Measurements from ENCODE around the gene BSN.
A peak's percentile ranks its signal among the peaks of the same experiment; 100 is the strongest.
"Not testable (repeated sequence)": the region's sequence is repeated elsewhere in the genome, so short reads cannot be mapped to it uniquely, and the experiment has no call there.

Gene BSN

GRCh38 chr3:49681232-49681522, 126.9 kb downstream of the BSN start:
- DNase-seq (ENCODE audit: insufficient read length, low spot score), result no peak
- no peak for FAIRE-seq
- TF ChIP-seq CTCF (IDR thresholded peaks at IDR 0.05; ENCODE audit: insufficient read depth, missing control alignments), result no peak

- no peak for TF ChIP-seq CTCF (IDR thresholded peaks at IDR 0.05; ENCODE audit: insufficient read depth, missing control alignments)
- DNase-seq (ENCODE audit: insufficient read length, low spot score) (no peak), FAIRE-seq (no peak)
Observed at GRCh38 chr3:49681543-49681942, 127.3 kb downstream of the BSN start.

GRCh38 chr3:49683162-49683561, 128.9 kb downstream of the BSN start:
- DNase-seq (ENCODE audit: insufficient read length, low spot score), result no peak
- no peak for TF ChIP-seq CTCF (IDR thresholded peaks at IDR 0.05; ENCODE audit: insufficient read depth, missing control alignments)
- FAIRE-seq, result no peak

DNA sequence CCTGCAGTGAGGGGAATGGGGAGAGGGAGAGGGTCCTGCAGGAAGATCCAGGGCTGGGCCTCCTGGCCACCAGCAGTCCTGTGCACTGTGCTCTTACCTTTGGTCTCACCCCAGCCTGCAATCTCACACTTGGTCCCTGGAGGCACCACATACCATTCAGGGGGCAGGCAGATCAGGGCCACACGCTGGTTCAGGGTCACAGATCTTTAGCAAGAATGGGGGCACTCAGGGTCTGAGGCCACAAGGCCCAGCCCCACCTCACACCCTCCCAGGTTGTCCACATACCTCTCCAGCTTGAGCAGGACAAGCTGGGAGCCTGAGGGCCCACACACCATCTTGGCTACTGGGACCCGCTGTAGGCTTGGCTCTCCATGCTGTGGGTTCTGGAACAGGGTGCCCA, 130.2 kb downstream of the BSN start:
- FAIRE-seq; DNase-seq (ENCODE audit: insufficient read length, low spot score): not testable (repeated sequence)

- not testable (repeated sequence) for DNase-seq (ENCODE audit: insufficient read length, low spot score); FAIRE-seq
Observed at GRCh38 chr3:49685103-49685502, 130.8 kb downstream of the BSN start.

GRCh38 chr3:49685846-49686245, 131.6 kb downstream of the BSN start:
- FAIRE-seq; DNase-seq (ENCODE audit: insufficient read length, low spot score): not testable (repeated sequence)

DNA sequence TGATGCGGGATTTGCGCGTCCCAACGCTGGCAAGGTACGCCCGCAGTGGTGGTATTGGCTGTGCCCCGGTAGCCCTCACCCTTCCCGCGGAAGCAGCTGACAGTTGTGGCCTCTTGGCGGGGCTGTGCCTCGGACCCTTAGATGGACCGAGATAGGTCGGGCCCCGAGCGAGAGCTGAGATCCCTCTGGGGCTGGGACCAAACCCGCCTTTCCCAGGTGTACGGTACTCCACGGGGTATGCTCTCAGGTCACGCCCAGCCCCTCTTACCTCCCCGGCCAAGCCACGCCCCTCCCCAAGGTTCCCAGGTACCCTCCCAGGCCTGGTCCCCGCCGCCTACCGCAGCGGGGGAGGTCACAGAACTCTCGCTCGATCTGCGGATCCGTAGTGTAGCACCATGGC, 132.1 kb downstream of the BSN start:
- not testable (repeated sequence) for FAIRE-seq; DNase-seq (ENCODE audit: insufficient read length, low spot score)

DNA sequence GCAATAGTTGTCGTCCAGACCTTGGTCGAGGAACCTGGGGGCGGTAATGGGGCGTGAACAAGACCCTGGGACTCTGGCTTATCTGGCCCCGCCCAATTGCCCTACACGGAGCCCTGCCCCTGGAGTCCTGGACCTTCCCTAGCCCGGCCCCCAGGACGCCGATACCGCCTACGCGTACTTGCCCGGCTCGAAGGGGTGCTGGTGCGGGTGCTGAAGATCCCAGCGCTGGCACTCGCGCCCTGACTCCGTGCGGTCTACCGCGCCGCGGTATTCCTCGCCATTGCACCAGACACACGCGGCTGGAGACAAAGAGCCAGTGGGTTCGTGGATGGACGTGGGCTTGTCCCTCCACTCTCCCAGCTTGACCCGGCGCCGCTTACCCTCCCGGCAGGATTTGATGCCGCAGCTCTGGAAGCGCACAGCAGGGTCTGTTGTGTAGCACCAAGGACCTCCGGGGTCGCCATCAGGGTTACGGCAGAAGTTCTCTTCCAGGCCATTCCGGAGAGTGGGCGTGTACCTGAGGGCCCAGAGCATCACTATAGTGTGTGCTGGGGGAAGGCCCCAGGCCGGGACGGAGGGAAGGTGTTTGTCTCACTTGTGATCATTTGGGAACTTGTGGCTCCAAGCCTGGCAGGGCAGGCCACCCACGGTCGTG, 132.6 kb downstream of the BSN start:
- not testable (repeated sequence) for FAIRE-seq; DNase-seq (ENCODE audit: insufficient read length, low spot score)

GRCh38 chr3:49687424-49687795, 133.1 kb downstream of the BSN start:
- DNase-seq (ENCODE audit: insufficient read length, low spot score); FAIRE-seq: not testable (repeated sequence)

DNA sequence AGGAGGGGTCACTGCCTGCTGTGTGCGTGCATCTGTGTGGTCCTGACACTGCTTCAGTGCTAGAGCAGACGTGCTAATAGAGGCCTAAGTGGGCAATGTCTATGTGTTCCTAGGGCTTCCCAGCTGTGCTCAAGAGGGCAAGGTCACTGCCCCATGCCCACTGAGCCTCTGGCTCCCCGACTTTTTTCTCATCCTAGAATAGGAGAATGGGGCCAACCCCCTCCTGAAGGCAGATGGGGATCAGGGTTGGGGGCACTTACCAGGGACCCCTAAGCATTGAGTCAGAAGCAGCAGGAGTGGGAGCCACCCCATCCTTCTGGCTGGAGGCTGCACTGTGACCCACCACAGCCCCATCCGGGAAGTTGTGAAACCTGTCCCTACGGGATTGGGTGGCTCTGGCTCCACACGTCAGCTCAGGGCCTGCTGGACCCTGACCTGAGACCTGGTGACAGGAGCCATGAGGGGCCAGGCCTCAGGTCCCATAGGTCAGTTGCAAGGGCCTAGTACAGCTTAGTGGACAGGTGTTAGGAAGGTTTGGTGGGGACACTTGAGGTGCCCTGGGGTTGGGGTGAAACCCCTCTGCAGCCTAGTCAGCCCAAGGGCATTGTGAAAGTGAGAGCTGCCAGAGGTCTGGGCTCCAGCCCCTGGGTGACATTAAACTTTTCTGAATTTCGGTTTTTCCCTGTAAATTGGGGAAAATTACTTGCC, 134.2 kb downstream of the BSN start:
- not testable (repeated sequence) for FAIRE-seq; DNase-seq (ENCODE audit: insufficient read length, low spot score)

- FAIRE-seq (no peak), DNase-seq (ENCODE audit: insufficient read length, low spot score) (peak; percentile 98)
- no peak for TF ChIP-seq CTCF (IDR thresholded peaks at IDR 0.05; ENCODE audit: insufficient read depth, missing control alignments)
Observed at GRCh38 chr3:49689046-49689907, 135.0 kb downstream of the BSN start, which contains the start of the genes MST1 and RNF123. Gene MST1 (minus strand): TSS chr3:49689474. CDS start chr3:49688691, 783 bp downstream. Gene RNF123 (plus strand): TSS chr3:49689557. CDS start chr3:49691166, 1,609 bp downstream.

- DNase-seq (ENCODE audit: insufficient read length, low spot score); FAIRE-seq: not testable (repeated sequence)
Observed at GRCh38 chr3:49689908-49690624, 135.8 kb downstream of the BSN start.

GRCh38 chr3:49690856-49691255, 136.6 kb downstream of the BSN start:
- not testable (repeated sequence) for DNase-seq (ENCODE audit: insufficient read length, low spot score); FAIRE-seq

DNA sequence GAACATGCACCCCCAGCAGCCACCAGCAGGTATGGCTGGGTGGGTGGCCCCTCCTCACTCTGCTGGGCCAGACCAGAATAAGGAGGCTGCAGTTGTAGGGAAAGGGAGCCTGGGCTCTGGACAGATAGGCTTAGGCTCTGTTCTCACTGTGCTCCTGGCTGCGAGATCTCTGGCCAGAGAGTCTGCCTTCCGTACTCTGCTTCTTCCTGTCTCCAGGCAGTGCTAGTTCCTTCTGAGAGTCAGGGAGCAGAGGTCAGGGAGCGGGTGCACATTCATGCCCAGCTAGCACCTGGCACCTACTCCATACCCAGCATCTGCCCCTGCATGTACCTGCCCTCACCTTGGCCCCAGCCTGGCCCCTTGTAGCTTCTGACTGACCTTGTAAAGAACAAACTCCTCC, 137.2 kb downstream of the BSN start:
- FAIRE-seq; DNase-seq (ENCODE audit: insufficient read length, low spot score): not testable (repeated sequence)

Measured in D721Med (cell line).